Activated naive CD4-positive, alpha-beta T cell (primary cell): ENCODE results near the gene SDC3.

Experiments used
- DNase-seq, 4 experiments: peaks; one replicate each; lab custom pipeline; 2025; lab: John Stamatoyannopoulos, UW

Gene SDC3

GRCh38 chr1:30888391-30888790 lies 20.2 kb downstream of the SDC3 start:
- DNase-seq, result no peak

DNA sequence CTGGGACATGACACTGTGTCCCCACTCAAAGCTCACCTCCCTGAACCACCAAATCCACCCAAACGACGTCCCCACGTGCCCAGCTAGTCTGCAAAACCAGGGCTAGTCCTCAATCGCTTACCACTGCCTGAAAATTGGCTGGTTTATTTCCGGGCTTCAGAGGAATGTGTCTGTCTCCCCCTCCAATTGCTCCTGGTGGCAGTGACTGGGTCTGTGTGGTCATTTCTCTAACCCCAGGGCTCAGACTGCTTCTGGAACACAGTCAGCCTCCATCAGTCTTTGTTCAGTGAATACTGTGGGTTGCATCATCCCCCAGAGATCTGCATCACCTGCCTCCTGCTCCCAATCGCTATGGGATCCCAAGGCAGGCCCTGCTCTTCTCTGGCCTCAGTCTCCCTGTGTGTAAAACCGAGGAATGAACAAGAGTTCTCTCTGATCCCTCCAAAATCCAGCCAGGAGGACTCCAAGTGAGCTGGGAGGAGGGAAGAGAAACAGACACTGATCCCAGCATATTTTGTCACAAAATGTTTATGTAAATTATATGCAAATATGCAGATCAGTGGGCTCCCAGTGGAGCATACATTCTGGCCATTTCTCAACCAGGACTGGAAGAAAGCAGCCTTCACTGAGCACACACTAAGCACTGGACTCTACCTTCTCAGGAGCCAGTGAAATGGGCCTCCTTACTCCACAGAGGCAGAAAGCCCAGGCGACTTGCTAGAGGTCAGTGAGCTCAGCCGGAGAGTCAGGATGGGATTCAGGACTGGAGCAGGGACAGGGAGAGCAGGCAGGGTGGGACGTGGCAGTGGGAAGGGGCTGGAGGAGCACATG lies 20.9 kb downstream of the SDC3 start:
- DNase-seq, result no peak

DNA sequence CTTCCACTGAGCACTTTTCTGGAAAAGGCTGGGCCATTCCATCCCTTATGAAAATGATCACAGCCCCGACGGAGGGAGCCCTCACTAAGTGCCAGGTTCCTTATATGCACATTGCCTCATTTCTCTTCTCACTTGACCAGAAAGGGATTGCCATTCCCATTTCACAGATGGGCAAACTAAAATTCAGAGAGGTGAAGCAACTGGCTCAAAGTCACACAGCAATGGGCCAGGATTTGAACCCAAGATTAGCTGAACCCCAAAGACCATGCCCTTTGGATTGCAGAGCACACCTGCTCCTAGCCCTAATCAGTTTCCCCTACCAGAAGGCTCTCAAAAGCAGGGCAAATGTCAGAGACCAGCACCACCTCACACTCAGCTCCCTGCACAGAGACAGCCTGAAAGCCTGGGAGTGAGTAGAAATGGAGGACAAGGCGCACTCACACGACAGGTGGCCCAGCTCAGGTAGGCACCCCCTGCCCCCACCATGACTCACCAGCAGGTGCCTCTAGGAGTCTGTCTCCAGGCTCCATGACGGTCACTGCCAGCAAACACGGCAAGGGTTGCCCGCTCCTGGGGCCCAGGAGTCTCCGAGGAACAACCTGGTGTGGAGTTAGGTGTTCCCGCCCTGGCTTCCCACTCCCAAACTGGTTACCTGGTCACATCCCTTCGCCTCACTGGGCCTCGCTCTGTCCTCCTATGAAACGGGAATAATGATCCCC lies 21.7 kb downstream of the SDC3 start:
- no peak for DNase-seq

GRCh38 chr1:30885570-30886522 lies 22.7 kb downstream of the SDC3 start:
- no peak for DNase-seq

DNA sequence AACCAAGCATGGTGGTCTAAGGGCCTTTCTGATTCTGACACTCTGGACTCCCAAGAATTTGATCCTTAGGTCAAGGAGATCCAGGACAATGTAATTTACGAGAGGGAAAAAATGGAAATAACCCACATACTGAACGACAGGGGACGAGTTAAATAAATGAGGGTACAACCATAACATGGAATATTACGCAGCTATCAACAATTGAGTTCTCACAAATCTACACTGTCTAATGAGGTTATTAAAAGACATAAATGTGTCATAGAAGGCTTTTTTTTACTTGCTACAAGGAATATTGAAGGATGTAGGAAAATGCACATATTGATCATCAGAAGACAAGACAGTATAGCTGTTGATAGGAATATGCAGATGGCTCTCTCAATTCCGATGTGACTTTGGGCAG lies 23.8 kb downstream of the SDC3 start:
- no peak for DNase-seq

DNA sequence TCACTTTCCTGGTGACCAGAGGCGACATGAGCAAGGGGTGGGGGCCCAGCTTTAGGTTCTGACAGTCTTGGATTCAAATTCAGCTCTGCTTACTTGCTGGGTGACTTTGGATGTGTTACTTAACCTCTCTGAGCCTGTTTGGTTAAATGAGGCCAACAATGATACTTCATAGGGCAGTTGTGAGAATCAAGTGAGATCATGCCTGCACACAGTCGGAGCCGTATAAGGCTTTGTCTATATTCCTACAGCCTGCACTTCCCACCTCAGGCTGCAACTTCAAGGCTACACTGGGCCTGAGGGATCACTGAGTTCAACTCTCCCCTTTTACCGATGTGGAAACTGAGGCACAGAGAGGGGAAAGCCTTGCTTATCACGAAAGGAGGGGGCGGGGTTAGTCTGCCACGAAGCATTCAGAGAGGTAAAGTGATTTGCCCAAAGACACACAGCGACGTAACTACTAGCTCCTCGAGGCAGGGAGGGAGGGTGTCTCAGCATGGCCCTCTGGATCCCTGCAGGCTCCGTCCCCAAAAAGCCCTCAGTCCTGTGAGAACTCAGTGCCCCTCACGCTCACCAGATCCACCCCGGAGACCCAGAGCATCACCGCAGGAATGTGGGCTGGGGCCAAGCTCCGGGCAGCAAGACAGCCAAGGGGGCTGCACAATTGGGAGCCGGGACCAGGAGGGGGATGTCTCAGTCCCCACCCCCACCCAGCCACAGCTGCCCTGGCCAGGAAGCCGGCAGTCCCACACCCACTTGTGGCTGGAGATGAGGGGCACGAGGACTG lies 25.0 kb downstream of the SDC3 start:
- DNase-seq, result no peak

DNA sequence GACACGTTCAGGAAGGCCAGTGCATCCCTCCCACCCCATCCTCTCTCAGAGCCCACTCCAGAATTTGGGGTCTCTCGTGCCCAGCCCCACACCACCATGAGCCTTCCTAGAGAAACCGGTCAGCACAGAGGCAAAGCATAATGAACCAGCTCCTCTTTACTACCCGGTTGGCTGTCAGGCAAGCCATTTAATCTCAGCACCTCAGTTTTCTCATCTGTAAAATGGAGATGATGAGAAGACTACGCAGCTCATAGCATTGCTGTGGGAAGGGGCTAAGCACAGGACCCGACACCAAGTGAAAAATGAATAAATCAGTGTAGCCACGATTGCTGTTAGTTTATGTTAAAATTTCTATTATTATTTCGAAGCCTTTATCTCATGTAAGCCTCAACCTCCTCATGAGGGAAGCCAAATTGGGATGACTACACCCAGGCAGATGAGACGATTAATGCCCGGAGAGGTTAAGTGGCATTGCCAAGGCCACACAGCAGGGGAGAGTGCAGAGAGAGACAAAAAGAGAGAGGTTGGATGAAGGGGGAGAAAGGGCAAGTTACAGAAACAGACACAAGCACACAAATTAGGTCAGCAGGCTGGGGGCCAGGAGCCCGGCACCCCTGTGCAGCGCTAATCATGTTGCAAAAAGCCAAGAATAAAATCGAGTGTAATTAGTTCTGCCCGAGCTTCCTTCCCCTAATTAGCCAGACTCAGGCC lies 25.7 kb downstream of the SDC3 start:
- no peak for DNase-seq

DNA sequence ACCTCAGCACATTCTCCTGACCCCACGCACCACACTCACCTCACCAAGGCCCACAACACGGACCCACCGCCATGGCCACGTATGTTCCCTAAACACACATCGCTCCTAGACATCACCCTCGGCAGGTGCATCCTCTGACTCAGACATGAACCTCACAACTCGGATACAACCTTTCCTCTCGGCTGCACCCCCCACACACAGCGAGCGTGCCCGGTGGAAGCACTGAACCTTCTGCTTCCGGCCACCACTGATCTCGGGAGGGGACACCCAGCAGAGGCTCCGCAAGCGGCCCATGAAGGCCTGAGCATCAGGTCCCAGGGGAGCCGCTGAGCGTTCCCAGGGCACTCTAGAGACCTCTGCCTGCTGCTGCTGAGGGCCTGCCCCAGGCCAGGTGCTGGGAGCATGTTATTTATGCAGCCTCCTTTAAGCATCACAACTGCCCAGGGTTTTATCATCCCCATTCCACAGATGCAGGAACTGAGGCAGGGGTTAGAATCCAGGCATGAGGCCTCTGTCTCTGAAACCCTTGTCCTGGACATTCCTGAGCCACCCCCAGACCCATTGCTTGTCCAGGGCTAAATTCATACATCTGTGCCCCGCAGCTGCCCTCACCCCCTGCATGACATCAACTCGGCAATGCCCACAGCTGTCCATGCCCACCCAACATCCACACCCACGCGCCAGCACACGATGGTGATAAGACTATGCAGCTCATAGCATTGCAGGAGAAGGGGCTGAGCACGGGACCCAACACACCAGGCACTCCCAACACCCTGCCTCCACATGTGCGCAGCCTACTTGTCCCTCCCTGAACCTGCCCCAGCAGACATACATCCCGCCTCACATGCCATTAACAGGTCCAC lies 27.0 kb downstream of the SDC3 start:
- no peak for DNase-seq

DNA sequence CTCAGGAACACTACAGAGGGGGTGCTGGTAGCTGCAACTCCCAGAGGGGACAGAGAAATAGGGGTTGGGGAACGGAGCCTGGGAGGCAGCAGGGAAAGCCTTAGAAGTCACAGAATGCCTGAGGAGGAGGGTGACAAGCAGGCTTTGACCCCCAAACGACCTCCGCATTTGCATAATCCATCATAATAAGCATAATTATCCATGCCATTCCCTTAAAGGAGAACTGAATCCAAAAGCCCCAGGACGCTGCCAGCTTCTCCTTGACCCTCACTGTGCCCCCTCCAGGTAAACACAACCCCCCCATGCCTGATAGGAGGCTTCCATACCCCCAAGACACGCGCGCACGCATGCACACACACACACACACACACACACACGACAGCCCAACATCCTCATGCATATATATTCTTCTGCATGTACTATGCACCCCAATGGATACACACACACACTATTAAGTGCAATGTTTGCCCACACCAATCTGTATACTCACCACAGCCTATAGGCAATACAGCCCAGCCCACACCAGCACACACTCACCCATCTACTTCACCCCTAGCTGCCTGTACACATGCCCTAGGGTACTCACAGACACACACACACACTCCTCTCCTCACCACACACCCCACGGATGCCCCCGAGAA lies 27.8 kb downstream of the SDC3 start:
- no peak for DNase-seq

- no peak for DNase-seq
Measured at GRCh38 chr1:30879940-30880677, 28.4 kb downstream of the SDC3 start.

- no peak for DNase-seq
Measured at GRCh38 chr1:30879126-30879786, 29.3 kb downstream of the SDC3 start.

GRCh38 chr1:30878559-30878958 lies 30.0 kb downstream of the SDC3 start:
- DNase-seq, result no peak

DNA sequence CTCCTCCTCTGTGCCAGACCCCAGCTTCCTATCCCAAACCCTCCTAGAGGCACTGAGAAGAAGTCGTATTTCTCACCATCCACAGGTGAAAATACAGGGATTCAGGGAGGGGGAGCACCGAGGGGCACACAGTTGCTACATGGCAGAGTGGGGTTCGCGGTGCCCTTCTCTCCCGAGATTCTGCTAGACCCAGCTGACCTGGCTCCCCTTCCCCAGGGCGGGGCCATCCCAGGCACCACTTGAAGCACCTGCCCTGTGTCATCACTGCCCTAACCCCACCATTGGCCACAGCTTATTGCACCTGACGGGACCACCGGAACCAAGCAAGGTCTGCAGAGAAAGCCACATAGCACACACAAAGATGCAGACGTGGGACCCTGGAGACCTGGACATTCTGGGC lies 30.5 kb downstream of the SDC3 start:
- no peak for DNase-seq

- no peak for DNase-seq
Measured at GRCh38 chr1:30877205-30877912, 31.2 kb downstream of the SDC3 start.

GRCh38 chr1:30876451-30877204 lies 31.9 kb downstream of the SDC3 start:
- DNase-seq, result no peak

DNA sequence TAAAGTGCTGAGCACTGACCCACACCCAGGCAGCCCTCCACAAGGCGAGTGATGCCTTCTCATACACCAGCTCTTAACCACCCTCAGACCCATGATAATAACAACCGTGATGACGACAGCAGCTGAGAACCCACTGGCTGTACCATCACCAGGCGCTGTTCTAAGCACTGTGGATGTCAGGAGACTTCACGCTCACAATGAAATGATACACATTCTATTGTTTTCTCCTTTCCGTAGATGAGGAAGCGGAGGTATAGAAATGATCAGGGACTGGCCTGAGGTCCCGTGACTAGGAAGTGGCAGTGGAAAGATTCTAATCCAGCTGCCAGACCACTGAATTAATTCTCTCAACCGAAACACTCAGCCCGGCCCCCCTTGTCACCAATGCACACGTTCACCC lies 32.6 kb downstream of the SDC3 start:
- no peak for DNase-seq

DNA sequence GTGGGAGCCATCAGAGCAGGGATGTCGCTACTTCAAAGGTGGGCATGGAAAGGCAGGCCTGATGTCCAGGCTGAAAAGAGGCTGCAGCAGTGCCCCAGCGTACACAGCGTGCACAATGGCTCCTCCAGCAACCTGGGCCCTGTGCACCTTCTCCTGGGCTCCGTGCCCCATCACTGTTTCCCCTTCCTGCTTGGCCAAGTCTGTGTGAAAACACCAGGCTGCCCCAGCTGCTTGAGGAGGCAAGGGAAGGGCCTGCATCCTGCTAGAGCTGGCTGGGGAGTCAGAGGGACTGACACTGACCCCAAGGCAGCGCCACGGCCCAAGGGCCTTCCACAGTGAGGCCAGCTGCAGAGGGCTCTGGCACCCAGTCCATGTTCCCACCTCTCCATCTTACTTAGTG lies 33.4 kb downstream of the SDC3 start:
- DNase-seq, result no peak
